H1 (cell line): ENCODE data around the gene ARSI. TPM values are rescaled to one million over a fixed set of nuclear protein-coding genes. Genes with fewer than 3 reads are reported as not detected.

Experiments used
- ASH2L ChIP-seq: fragments of 200-600, 300-600 bp; sonication (generic); IDR thresholded peaks from one replicate; pipeline ENCODE4 v1.7.1; 2017; ENCODE audit warnings: low read length
- BCL11A ChIP-seq, 2 experiments: IDR thresholded peaks; one replicate each; pipeline ENCODE4 v1.6.1; 2011; ENCODE audit warnings: low read depth in 2 of 2, low read length in 2 of 2, mild to moderate bottlenecking in 2 of 2
- CHD7 ChIP-seq: fragments of 300-600 bp; sonication (generic); IDR thresholded peaks from 2 replicates; pipeline ENCODE4 v1.7.1; 2012; ENCODE audit warnings: low read length, moderate library complexity, mild to moderate bottlenecking, inconsistent platforms; ENCODE audit not compliant: insufficient replicate concordance
- EZH2 ChIP-seq: fragments of 200-600 bp; sonication (generic); IDR thresholded peaks from 2 replicates; pipeline ENCODE4 v1.7.1; 2012; ENCODE audit warnings: low read depth, mild to moderate bottlenecking, moderate library complexity, low read length, inconsistent platforms; ENCODE audit not compliant: severe bottlenecking
- RNF2 ChIP-seq: fragments of 200-900, 300-1000 bp; sonication (generic); IDR thresholded peaks from 2 replicates; pipeline ENCODE4 v1.7.1; 2016; ENCODE audit warnings: borderline replicate concordance, low read depth, mild to moderate bottlenecking, antibody characterized with exemption, low read length; ENCODE audit not compliant: poor library complexity, severe bottlenecking; ENCODE audit errors: missing control alignments
- SP4 ChIP-seq: IDR thresholded peaks from 2 replicates; pipeline ENCODE4 v1.6.1; 2012; ENCODE audit warnings: low read length, inconsistent platforms
- polyA plus RNA-seq, 7 experiments: library from polyadenylated mRNA; depleted of rRNA in 3 of 7; stranded (reverse) in 5 of 7; unstranded in 2 of 7; fragments of >200 nt in 5 of 7; fragments of 200-250 nt in 2 of 7; gene quantifications; 1 replicate in 5 of 7; 2 replicates in 1 of 7; 4 replicates in 1 of 7; pipeline versions ENCODE4 v1.2.1 to v1.2.3, GENCODE V29; 2011 to 2013; ENCODE audit warnings: missing spikeins in 2 of 7, mixed read lengths in 2 of 7
- total RNA-seq: library from RNA; stranded (reverse); fragmentation: NEBNext Ultra II Directional; extraction: Animal tissue kit (Norgen Biotek cat#: 25700); gene quantifications from 2 replicates; pipeline ENCODE4 v1.2.1, GENCODE V29; 2021
- TF ChIP-seq, protein P1 (sequence below): IDR thresholded peaks from 2 replicates; pipeline ENCODE4 v1.6.1; 2012; ENCODE audit warnings: low read length, inconsistent platforms

Gene ARSI
- total and polyA plus RNA-seq, 2 of the 8 experiments (the other 6 are each of a cell fraction or from before 2014, with no cell fraction given), result 4.5 to 6.7 TPM

GRCh38 chr5:150339841-150340240, 37.1 kb upstream of the ARSI start (continued):
- TF ChIP-seq CHD7 (no peak), RNF2 (no peak), EZH2 (no peak), SP4 (no peak), BCL11A (IDR thresholded peaks at IDR 0.05; ENCODE audit: low read depth in 2 of 2, low read length in 2 of 2) (no peak), ASH2L (no peak)
- TF ChIP-seq, protein P1, sequence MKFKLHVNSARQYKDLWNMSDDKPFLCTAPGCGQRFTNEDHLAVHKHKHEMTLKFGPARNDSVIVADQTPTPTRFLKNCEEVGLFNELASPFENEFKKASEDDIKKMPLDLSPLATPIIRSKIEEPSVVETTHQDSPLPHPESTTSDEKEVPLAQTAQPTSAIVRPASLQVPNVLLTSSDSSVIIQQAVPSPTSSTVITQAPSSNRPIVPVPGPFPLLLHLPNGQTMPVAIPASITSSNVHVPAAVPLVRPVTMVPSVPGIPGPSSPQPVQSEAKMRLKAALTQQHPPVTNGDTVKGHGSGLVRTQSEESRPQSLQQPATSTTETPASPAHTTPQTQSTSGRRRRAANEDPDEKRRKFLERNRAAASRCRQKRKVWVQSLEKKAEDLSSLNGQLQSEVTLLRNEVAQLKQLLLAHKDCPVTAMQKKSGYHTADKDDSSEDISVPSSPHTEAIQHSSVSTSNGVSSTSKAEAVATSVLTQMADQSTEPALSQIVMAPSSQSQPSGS, result no peak
